ENCODE results near the gene SACS.
A peak's percentile ranks its signal among the peaks of the same experiment; 100 is the strongest.

The SACS gene

DNA sequence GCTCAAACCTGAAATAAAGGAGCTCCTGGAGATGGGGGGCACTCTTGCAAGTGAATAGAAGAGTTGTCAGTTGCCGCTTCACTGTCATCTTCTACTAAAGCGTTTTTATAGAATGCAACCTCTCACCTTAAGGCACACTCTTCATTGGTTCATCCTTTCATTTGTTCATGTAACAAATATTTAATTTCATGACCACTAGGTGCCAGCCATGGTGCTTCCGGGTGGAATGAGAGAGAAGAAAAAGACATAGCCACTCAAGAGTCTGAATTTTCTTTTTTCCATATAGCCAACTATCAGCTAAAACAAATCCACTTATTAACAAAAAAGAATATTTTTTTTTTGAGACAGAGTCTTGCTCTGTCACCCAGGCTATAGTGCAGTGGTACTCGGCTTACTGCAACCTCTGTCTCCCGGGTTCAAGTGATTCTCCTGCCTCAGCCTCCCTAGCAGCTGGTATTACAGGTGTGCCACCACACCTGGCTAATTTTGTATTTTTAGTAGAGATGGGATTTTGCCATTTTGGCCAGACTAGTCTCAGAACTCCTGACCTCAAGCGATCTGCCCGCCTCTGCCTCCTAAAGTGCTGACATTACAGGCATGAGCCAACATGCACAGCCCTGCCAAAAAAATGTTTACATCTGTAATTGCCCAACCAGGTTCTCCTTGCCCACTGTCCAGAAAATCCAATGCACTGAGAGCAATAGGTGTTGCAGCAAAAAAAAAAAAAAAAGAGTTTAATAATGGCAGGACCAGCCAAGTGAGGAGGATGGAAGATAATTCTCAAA lies 22.1 kb upstream of the SACS start:
- no peak overlapping the region for H3K27ac ChIP-seq
- no peak for TF ChIP-seq ZFX (IDR thresholded peaks at IDR 0.05; ENCODE audit: borderline replicate concordance)
- TF ChIP-seq, protein P1, sequence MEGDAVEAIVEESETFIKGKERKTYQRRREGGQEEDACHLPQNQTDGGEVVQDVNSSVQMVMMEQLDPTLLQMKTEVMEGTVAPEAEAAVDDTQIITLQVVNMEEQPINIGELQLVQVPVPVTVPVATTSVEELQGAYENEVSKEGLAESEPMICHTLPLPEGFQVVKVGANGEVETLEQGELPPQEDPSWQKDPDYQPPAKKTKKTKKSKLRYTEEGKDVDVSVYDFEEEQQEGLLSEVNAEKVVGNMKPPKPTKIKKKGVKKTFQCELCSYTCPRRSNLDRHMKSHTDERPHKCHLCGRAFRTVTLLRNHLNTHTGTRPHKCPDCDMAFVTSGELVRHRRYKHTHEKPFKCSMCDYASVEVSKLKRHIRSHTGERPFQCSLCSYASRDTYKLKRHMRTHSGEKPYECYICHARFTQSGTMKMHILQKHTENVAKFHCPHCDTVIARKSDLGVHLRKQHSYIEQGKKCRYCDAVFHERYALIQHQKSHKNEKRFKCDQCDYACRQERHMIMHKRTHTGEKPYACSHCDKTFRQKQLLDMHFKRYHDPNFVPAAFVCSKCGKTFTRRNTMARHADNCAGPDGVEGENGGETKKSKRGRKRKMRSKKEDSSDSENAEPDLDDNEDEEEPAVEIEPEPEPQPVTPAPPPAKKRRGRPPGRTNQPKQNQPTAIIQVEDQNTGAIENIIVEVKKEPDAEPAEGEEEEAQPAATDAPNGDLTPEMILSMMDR (IDR thresholded peaks at IDR 0.05): 0 out of 2 replicates have a peak, but pooled peaks have one; percentile 4

DNA sequence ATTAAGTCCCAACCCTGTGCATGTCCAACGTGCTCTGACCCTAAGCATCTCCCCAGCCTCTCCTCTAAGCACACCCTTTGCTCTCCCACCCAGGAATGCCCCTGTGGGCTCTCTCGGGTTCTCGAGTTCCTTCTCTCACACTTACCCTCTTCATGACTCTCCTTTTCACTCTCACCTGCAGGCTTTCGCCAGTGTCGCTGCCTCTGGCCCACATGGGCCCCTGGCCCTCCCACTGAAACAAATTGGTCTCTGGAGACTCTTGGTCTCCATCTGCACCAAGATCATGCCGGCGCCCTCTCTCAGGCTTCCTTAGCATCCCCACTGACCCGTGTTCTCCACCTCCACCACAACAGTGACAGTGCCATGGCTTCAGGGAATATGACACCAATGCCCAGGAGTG lies 19.6 kb upstream of the SACS start:
- H3K27ac ChIP-seq: no peak overlapping the region
- TF ChIP-seq, protein P1 (IDR thresholded peaks at IDR 0.05): no peak
- no peak for TF ChIP-seq ZFX (IDR thresholded peaks at IDR 0.05; ENCODE audit: borderline replicate concordance)

DNA sequence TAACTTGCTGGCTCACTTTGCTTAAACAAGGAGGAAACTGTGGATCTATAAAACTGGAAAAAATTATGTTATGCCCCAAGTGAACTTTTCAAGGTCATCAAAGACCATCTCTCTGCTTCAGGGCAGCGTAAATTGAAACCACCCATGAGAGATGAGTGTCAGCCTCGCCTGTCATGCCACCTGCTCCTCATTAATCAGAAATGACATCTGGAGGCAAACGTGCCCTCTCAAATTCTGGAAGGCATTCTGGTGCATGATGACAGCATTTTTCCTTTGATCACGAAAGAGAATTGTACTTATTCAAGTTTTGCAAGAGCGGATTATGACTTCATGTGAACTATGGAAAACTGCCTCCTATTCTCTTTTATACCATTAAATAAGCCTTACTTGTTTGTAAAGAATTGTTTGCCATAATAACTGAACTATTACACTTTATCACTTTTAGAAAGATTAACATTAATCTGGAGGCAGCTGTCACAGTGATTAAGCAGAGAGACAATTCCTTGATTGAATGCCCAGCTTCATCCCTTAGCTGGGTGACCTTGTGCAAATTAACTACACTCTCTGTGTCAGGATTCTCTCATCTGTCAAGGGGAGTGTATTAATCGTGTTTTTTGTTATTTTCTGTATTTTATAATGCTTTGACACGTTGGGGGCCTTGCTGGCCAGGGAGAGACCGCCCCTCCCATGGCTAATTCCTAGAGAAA lies 17.0 kb upstream of the SACS start:
- no peak for TF ChIP-seq ZFX (IDR thresholded peaks at IDR 0.05; ENCODE audit: borderline replicate concordance)
- TF ChIP-seq, protein P1 (IDR thresholded peaks at IDR 0.05): no peak
- no peak overlapping the region for H3K27ac ChIP-seq

DNA sequence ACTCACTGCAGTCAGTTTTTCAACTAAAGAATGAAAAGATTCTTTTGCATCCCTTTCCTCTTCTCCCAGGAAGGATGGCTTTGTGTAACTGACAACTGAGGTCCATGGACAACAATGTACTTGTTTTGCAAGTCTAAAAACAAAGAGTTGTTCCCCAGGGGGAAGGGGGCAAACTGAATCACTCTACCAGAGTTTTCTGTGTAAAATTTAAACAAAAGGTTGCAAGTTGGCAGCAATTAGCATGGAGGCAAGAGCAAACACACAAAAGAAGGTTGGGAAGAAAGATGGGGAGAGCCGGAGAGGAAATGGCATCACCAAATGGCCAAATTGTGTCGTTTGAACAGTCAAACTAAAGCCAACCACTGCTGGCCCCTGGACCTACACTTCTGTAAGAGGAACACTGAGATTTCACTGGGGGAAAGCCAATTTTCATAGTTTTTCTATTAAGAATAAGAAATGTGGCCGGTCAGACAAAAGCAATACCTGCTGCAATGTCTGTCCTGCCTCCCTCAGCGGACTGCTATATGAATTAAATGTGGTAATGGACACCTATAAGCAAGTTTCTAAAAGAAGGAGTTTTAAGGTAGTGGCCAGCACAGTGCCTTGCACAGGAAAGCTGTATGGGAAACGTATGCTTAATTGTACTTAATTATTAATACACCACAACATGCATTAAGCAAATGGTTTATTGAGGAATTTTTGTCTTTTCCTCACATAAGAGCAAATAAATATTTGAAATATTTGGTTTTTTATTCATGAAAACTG lies 16.1 kb upstream of the SACS start:
- no peak for TF ChIP-seq ZFX (IDR thresholded peaks at IDR 0.05; ENCODE audit: borderline replicate concordance)
- TF ChIP-seq, protein P1 (IDR thresholded peaks at IDR 0.05): no peak
- H3K27ac ChIP-seq: no peak overlapping the region

DNA sequence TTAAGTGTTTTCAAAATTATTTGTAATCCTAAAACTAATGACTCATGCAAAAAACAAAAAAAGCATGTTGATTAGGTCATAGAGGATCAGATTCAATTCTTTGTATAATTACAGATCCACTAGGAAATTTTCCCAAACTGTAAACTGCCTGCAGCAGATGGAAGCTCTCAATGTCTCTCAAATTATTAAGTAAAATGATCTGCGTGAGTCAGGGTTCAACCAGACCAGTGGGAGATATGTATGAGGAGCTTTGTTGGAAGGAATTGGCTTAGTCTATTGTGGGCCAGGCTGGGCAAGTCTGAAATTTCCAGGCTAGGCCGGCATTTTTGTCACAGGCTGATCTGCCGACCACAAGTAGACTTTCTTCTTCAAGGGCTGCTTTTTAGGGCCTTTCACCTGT lies 14.4 kb upstream of the SACS start:
- H3K27ac ChIP-seq: no peak overlapping the region
- TF ChIP-seq ZFX (IDR thresholded peaks at IDR 0.05; ENCODE audit: borderline replicate concordance): no peak
- TF ChIP-seq, protein P1 (IDR thresholded peaks at IDR 0.05): no peak

DNA sequence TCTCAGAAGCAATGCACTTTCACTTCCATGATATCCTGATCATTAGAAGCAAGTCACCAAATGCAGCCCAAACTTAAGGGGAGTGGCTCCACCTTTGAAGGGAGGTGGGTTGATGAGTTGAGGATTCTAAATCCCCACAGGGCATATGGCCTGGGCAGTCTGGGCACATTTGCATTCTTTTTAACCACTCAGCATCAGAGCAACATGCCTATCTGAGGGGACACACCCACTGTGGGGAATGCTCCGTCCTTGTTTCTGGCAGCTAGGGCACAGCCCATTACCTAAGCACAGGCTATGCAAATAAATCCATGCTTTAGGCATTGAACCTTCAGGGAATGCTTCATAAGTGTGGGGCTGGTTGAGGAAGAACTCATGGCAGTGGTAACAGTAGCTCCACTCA lies 12.3 kb upstream of the SACS start:
- no peak for TF ChIP-seq ZFX (IDR thresholded peaks at IDR 0.05; ENCODE audit: borderline replicate concordance)
- TF ChIP-seq, protein P1 (IDR thresholded peaks at IDR 0.05): no peak

More for the DNA sequence above, 12.3 kb upstream of the SACS start:
- H3K27ac ChIP-seq: no peak overlapping the region

Data from 22Rv1 (cell line).